Neural progenitor cell (in vitro differentiated cells): ENCODE results near the gene CDC42SE1.

Experiments
- CTCF ChIP-seq: fragments of 200-600 bp; sonication (generic); IDR thresholded peaks from 2 replicates; pipeline ENCODE4 v1.5.1; 2017; ENCODE audit warnings: antibody characterized with exemption, mild to moderate bottlenecking
- EZH2 ChIP-seq: fragments of 200-600 bp; sonication (generic); IDR thresholded peaks from 2 replicates; pipeline ENCODE4 v1.6.1; 2017; ENCODE audit warnings: antibody characterized with exemption, mild to moderate bottlenecking, moderate library complexity

GRCh38 chr1:151058692-151059091 is 730 bp downstream of the CDC42SE1 start:
- TF ChIP-seq CTCF, result no peak
- TF ChIP-seq EZH2, result no peak
